Middle frontal gyrus (tissue), 1 donor: Measurements from ENCODE around the gene EDN1.

Source experiments
- DNase-seq: peaks from one replicate; pipeline ENCODE4 v3.0.0-alpha.2; 2015; ENCODE audit warnings: low spot score; ENCODE audit errors: extremely low spot score

The EDN1 gene

GRCh38 chr6:12269110-12269509, 21.1 kb upstream of the EDN1 start:
- no peak for DNase-seq

GRCh38 chr6:12270551-12271230, 19.5 kb upstream of the EDN1 start:
- no peak for DNase-seq

- DNase-seq, result no peak
Measured at GRCh38 chr6:12271594-12271993, 18.6 kb upstream of the EDN1 start.

GRCh38 chr6:12271997-12272396, 18.2 kb upstream of the EDN1 start:
- no peak for DNase-seq

DNA sequence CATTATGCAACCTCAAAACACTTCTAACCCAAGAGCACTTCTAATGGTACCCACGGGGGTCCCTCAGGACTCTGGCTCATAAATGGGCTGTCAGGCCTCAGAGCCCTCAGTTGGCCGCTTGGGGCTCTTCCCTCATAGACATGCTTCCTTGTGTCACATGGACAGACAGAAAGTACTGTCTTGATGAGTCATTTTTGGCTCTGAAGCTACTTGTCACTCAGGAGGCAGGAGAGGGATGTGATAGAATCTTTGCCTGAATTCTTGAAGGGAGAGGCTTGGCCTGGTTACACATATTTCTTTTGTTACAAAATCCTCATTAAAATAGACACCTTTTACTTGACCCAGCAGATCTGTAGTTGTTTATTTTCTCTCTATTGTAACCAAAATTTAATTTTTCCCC, 15.1 kb upstream of the EDN1 start:
- DNase-seq, result no peak

GRCh38 chr6:12276930-12277315, 13.2 kb upstream of the EDN1 start:
- no peak for DNase-seq

- no peak for DNase-seq
Measured at GRCh38 chr6:12277386-12277785, 12.8 kb upstream of the EDN1 start.

GRCh38 chr6:12278915-12279314, 11.2 kb upstream of the EDN1 start:
- no peak for DNase-seq

GRCh38 chr6:12279322-12280091, 10.7 kb upstream of the EDN1 start:
- no peak for DNase-seq

GRCh38 chr6:12280458-12280857, 9.7 kb upstream of the EDN1 start:
- DNase-seq, result no peak

DNA sequence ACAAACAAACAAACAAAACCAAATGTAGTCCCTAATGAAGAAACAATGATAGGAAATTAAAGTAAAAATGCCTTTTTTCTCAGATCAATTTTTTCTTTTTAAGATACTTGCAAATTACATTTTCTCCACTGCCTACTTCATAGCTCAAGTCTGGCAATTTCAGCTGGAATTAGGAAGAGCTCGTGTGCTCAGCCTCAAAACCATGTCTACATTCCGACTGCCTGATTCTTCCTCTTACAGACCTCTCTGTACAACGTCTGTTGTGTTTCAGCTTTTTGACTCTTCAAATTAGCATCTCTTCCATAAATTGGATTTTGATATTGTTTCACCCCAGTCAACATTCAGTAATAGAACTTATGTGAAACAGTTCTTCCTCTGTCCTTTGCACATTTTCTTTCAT, 9.3 kb upstream of the EDN1 start:
- no peak for DNase-seq

- DNase-seq, result no peak
Measured at GRCh38 chr6:12283904-12284303, 6.3 kb upstream of the EDN1 start.

- no peak for DNase-seq
Measured at GRCh38 chr6:12286373-12287110, 3.6 kb upstream of the EDN1 start.

GRCh38 chr6:12288211-12288618, 1.9 kb upstream of the EDN1 start:
- no peak for DNase-seq

GRCh38 chr6:12288914-12289313, 1.2 kb upstream of the EDN1 start:
- DNase-seq, result no peak

DNA sequence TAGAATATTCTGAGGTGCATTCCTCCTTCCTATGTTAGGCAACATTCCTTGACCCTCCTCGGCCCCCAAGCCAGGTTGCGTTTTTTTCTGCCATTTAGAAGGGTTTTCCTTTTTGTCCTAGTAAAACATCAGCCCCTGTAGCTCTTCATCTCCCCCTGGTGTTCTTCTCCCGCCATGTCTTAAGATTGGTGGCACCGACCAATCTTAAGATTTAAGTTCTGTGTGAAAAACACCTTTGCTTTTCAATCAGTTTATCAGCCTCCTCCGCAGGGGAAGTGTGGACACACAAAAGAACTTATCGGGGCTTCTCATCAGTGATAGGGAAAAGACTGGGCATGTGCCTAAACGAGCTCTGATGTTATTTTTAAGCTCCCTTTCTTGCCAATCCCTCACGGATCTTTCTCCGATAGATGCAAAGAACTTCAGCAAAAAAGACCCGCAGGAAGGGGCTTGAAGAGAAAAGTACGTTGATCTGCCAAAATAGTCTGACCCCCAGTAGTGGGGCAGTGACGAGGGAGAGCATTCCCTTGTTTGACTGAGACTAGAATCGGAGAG, 719 bp upstream of the EDN1 start:
- no peak for DNase-seq

DNA sequence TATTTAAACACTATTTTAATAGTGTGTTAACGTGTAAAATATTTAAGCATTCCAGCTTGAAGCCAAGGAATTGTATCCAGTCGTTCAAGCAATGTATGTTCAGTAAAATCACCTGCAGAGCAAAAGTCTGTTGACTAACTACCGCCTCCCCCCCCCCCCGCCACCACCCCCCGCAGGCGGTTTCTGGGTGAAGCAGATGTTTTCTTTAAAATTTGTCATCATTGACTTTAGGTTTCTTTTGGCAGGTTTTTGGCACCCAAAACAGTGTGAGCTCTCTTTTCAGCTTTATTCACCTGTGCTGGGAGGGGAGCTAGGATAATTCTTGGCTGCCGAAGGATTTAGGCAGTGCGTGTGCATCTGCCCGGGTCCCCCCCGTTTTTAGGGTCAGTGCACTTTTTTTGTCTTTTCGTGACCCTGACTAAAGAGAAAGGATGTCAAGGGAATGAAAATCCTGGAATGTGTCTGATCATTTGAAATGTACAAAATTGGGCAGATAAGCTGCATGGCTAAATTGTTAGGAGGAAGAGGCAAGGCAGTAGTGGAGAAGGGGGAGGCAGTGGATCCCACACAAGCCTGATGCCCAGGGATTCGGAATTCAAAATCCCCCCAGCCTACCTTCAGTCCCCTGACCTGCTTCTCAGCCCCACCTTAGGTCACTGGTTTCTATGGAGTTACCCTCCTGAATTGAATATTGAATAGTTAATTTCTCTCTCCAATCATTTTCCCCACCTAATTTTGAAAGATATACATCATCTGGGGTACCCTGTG, 1.1 kb downstream of the EDN1 start:
- DNase-seq, result no peak

- no peak for DNase-seq
Measured at GRCh38 chr6:12291839-12292604, 1.9 kb downstream of the EDN1 start.

DNA sequence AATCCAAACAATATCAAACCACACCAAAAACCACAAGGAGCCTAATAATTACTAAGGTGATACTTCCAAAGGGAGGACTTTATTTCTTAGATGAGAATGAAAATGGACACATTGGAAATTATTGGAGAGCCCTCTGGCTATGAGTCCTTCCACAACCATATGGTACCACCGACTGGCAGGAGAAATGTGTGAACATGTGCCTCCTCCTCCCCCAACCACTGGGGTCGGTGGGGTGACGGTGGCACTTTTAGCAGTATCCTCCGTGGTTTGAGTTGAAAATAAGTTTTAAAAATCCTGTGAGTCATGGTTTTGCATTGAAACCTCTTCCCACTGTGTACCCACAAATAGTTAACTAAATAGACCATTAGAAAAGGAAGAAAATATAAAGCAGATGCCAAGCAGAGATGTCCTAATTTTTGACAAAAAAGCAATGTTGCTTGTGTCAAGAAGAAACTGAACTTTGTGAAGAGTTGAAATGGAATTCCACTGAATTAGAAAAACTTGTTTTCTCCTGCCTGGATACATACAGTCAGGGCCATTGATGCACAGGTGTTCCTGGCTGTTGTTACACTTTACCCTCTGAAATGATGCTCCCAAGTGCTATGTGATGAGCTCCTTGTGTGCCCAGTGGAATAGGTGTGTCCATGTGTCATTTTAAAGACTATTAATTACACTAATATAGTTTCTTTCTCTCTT, 3.2 kb downstream of the EDN1 start:
- no peak for DNase-seq
